Lung (tissue), 12 donors: Measurements from ENCODE around the gene OXT. TPM values are rescaled to one million over a fixed set of nuclear protein-coding genes. Genes with fewer than 3 reads are reported as not detected.

ENCODE experiments used
- ATAC-seq: fragments of 200-7000 bp; cut with Tn5 transposase; one replicate; pipeline ENCODE4 v1.9.1; 2020; ENCODE audit warnings: moderate number of reproducible peaks; ENCODE audit not compliant: insufficient read depth, low FRiP score
- DNase-seq, 3 donors: peaks; one replicate each; pipeline ENCODE4 v3.0.0-alpha.2; 2013 to 2017
- H3K27ac ChIP-seq, 2 donors: one replicate each; pipeline ENCODE4 v1.5.1; 2013; ENCODE audit warnings: mild to moderate bottlenecking in 2 of 2, moderate library complexity in 2 of 2, control low read depth in 1 of 2, inconsistent platforms in 1 of 2, low read depth in 1 of 2, low read length in 1 of 2
- H3K27me3 ChIP-seq, 3 donors: one replicate each; pipeline ENCODE4 v1.5.1; 2013; ENCODE audit warnings: low read length in 2 of 3; ENCODE audit not compliant: control insufficient read depth in 3 of 3, insufficient read depth in 3 of 3
- H3K36me3 ChIP-seq, 4 donors: one replicate each; pipeline ENCODE4 v1.5.1; 2013; ENCODE audit warnings: low read length in 4 of 4, mild to moderate bottlenecking in 1 of 4, moderate library complexity in 1 of 4; ENCODE audit not compliant: control insufficient read depth in 4 of 4, insufficient read depth in 4 of 4
- H3K4me1 ChIP-seq, 5 donors: one replicate each; pipeline ENCODE4 v1.5.1; 2013; ENCODE audit warnings: low read length in 5 of 5, mild to moderate bottlenecking in 2 of 5, moderate library complexity in 1 of 5; ENCODE audit not compliant: control insufficient read depth in 5 of 5, insufficient read depth in 5 of 5
- H3K4me3 ChIP-seq: one replicate; pipeline ENCODE4 v1.5.1; 2013; ENCODE audit warnings: mild to moderate bottlenecking, control low read depth, moderate library complexity
- H3K9ac ChIP-seq, 2 donors: one replicate each; pipeline ENCODE4 v1.5.1; 2013; ENCODE audit warnings: low read length in 2 of 2, control low read depth in 1 of 2; ENCODE audit not compliant: insufficient read depth in 1 of 2
- H3K9me3 ChIP-seq, 4 donors: one replicate each; pipeline ENCODE4 v1.5.1; 2013; ENCODE audit warnings: low read length in 3 of 4, mild to moderate bottlenecking in 1 of 4, moderate library complexity in 1 of 4; ENCODE audit not compliant: control insufficient read depth in 4 of 4, insufficient read depth in 3 of 4
- WGBS, 2 donors: extraction: QIAGEN DNeasy Blood & Tissue Kit; methylation state at CpG; one replicate each; pipeline ENCODE4 v1.1.7; 2013; 5-methylcytosine and 5-hydroxymethylcytosine counted together
- polyA plus RNA-seq, 2 donors: library from polyadenylated mRNA; stranded (reverse); fragments of 200-250 nt; gene quantifications; one replicate each; pipeline ENCODE4 v1.2.1, GENCODE V29; 2013
- total RNA-seq, 2 donors: library from RNA; depleted of rRNA in 1 of 2; stranded (reverse); fragments of >200 nt in 1 of 2; gene quantifications; one replicate each; pipeline ENCODE4 v1.2.1, GENCODE V29; 2014 to 2021
- TF ChIP-seq, protein P1 (sequence below): IDR thresholded peaks from 2 replicates; pipeline ENCODE4 v1.5.1; 2012; ENCODE audit warnings: mild to moderate bottlenecking; ENCODE audit errors: control extremely low read depth, extremely low read depth
- donor health status: control.
- donor health status: control.
- donor health status: Bipolar disorder and iron deficiency.
- donor health status: healthy.
- donor health status: DM: yes; HTN: yes; CAD: no.

OXT gene
- total and polyA plus RNA-seq, 4 donors, result not detected

DNA sequence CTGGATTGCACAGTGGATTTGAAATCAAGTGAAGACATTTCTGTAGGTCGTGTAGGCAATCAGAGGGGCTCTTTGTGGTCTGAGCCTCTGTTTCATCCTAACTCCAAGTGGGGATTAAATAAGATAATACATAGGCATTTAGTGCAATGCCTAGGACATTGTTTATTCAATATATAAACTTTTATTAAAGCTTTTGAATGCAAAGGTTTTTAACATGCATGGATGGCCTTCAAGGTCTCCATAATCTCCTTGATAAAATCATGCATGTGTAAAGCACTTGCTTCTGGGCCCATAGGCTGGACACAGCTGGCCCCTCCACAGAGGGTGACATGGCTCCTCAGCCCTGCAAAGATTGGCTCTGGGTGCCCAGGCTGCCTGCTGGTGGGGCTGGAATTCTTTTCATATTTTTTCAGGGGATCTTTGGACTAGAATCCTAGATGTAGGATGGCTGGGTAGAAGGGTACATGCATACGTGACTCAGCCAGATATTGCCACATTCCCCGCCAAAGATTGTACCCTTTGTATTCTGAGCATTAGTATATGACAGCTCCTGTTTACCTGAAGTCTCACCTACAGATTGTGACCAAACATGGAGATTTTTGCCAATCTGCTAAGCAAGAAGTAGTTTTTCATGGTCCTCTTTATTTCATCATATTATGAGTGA lies 32.1 kb downstream of the OXT start:
- Histone ChIP-seq H3K9me3 (no peaks in the 10 kb centered on the region), H3K4me3 (no peak overlapping the region), H3K4me1 (no peaks in the 10 kb centered on the region), H3K36me3 (peaks cover 0 to 13% (median 0%) of the 10 kb centered on the region in 4 donors), H3K27me3 (no peaks in the 10 kb centered on the region), H3K9ac (no peak overlapping the region), H3K27ac (no peak overlapping the region)
- TF ChIP-seq, protein P1, sequence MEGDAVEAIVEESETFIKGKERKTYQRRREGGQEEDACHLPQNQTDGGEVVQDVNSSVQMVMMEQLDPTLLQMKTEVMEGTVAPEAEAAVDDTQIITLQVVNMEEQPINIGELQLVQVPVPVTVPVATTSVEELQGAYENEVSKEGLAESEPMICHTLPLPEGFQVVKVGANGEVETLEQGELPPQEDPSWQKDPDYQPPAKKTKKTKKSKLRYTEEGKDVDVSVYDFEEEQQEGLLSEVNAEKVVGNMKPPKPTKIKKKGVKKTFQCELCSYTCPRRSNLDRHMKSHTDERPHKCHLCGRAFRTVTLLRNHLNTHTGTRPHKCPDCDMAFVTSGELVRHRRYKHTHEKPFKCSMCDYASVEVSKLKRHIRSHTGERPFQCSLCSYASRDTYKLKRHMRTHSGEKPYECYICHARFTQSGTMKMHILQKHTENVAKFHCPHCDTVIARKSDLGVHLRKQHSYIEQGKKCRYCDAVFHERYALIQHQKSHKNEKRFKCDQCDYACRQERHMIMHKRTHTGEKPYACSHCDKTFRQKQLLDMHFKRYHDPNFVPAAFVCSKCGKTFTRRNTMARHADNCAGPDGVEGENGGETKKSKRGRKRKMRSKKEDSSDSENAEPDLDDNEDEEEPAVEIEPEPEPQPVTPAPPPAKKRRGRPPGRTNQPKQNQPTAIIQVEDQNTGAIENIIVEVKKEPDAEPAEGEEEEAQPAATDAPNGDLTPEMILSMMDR, result no peak
- DNase-seq, result no peak
- no peak for ATAC-seq
- 56 to 64% methylated on average over 3 of the region's 3 CpGs for WGBS, 2 donors

DNA sequence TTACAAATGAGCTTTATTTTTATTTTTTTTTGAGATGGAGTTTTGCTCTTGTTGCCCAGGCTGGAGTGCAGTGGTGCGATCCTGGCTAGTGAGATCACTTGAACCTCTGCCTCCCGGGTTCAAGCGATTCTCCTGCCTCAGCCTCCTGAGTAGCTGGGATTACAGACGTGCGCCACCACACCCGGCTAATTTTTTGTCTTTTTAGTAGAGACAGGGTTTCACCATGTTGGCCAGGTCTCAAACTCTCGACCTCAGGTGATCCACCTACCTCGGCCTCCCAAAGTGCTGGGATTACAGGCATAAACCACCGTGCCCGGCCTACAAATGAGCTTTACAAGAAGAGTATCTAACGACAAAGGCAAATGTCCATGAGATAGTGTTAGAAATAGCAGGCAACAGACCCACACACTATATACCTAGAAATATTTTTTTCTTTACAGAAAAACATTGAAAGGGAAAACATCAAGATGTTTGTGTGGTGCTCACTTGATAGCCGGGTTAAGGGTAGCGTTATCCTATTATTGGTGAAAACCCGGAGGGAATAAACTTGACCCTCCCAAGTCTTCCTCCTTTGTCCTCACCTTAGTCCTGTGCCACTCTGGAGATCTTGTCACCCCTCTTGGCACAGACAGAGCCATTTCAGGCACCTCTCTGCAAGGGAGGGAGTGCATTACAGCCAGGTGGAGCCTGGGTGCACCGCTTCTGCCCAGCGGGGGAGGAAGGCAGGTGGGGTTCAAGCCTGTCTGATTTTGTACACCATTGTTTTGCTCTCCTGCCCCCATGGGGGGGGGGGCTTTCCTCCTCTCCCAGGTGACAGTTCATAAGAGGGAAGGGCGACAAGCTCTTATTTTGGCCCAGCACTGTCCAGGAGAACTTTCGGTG lies 34.1 kb downstream of the OXT start:
- TF ChIP-seq, protein P1, result no peak
- H3K9ac ChIP-seq, result no peak overlapping the region
- DNase-seq, result no peak
- H3K9me3 ChIP-seq, result no peaks in the 10 kb centered on the region
- no peak for ATAC-seq
- peaks cover 0 to 27% (median 0%) of the 10 kb centered on the region in 4 donors for H3K36me3 ChIP-seq
- no peaks in the 10 kb centered on the region for H3K4me1 ChIP-seq
- no peaks in the 10 kb centered on the region for H3K27me3 ChIP-seq
- H3K4me3 ChIP-seq, result no peak overlapping the region
- no peak overlapping the region for H3K27ac ChIP-seq
- WGBS, 2 donors, result 96 to 98% methylated on average over 18 of the region's 18 CpGs

DNA sequence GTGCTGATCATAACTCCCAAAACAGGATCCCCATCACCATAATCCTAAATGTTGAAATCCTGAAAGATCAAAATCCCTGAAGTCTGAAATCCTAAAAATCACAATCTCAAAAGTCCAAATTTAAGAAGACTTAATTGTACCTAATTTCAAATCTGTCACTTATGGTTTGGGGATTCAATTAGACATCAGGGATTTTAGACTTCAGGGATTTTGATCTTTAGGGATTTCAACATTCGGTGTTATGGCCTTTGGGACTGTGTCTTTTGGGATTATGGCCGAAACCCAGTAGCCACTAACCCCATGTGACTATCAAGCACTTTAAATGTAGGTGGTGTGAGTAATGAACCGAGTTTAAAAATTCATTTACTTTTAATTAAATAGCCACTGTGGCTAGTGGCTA lies 34.8 kb downstream of the OXT start:
- no peak overlapping the region for H3K4me3 ChIP-seq
- DNase-seq, result no peak
- no peak overlapping the region for H3K27ac ChIP-seq
- no peak for ATAC-seq
- H3K27me3 ChIP-seq, result no peaks in the 10 kb centered on the region
- H3K9me3 ChIP-seq, result no peaks in the 10 kb centered on the region
- no peaks in the 10 kb centered on the region for H3K4me1 ChIP-seq
- TF ChIP-seq, protein P1, result no peak
- H3K9ac ChIP-seq, result no peak overlapping the region
- H3K36me3 ChIP-seq, result peaks cover 0 to 27% (median 0%) of the 10 kb centered on the region in 4 donors
- WGBS, 2 donors, result 94 to 98% methylated on average over 3 of the region's 3 CpGs
